Right forelimb (tissue), 1 donor: ENCODE data around the gene MEDAG.

Source experiments
- DNase-seq: peaks from one replicate; pipeline ENCODE4 v3.0.0-alpha.2; 2018

Gene MEDAG

DNA sequence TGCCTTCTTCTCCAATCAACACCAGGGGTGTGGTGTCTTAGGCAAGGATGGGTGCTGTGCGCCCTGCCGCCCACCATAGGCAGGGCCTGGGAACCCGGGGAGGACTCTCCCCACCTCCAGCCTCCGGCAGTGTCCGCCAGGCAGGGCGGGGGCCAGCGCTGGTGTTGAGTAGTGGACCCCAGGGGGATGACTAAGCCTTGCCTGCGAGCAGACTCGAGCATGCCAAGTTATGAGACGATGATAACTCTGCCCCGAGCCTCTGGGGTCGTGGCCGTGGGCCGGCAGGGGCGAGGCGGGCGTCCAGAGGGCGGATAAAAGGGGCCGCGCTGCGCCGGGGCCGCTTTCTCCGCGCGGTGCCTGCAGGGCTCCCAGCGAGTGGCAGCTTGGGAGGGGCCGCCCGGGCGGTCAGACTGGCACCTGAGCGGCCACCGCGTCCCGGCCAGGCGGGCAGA lies at the start of gene MEDAG:
TSS of gene MEDAG (plus strand) at position 340 of the 452 bp plus-strand sequence. CDS start 245 bp downstream, outside the sequence.
- DNase-seq: peak; percentile 86

DNA sequence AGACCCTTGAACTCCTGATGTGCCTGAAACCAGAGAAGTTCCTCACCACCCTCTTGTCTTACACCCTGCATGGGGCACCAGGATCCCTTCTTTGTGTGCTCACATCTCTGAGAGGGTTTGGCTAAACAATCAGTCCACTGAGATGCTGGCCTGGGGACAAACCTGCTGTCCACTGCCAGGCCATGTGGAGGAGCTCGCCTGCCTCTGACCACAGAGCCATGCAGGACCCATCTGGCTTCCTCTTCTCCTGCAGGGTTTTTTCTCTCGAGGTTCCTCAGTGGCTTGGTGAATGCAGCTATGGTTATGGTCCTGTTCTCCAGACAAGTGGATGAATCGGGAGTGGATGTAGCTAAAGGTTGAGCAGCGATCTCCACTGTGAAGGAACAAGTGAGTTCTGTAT lies 49.1 kb upstream of the MEDAG start:
- DNase-seq: no peak

DNA sequence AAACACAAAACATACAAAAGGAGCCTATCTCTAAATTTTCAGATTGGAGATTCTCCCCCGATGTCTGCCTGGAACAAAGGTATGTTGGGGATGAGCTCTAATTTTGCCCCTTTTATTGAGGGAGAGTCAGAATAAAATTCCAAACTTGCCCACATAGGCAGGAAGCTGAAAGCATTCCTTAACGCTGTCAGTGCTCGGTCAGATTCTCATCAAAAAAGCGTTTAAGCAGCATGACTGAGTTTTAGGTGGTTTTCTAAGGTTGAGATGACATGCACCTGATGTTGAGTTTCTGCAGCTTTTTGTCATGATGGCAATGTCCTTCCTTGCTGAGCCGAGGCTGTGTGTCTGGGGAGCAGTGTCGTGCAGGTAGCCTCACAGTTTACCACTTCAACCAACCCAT lies 48.4 kb upstream of the MEDAG start:
- no peak for DNase-seq

DNA sequence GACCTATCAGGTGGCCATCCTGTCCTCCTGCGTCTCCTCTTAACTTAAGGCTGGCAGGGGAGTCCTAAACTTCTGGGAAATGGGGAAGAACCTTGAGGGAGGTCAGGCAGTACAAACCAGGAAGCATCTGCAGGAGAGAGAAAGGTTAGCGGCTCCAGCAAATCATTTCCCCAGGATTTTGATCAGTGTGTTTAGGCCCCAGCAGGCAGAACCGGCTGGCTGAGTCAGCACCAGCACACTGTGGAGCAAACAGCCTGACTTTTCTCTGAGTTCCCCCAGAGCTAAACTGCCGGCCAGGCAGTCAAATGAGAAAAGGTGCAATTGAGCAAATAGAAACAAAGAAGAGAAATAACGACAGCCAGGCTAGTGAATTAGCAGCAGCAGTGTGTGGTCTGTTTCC lies 46.7 kb upstream of the MEDAG start:
- no peak for DNase-seq

DNA sequence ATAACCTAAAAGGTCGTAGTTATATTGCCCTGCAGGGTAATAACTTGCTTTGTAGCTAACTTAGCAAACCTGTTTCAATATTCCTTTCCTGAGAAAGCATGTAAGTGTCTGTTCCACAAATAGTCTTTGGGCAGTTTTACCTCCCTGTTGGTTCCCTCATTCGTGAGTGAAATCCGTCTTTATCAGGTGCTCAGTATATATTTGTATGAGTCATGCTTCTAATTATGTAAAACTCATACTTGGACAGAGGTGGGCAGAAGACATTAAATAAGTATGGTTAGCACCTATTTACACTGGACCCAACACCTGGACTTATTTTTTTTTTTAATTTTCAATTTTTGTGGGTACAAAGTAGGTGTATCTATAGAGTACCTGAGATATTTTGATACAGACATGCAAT lies 44.9 kb upstream of the MEDAG start:
- no peak for DNase-seq

DNA sequence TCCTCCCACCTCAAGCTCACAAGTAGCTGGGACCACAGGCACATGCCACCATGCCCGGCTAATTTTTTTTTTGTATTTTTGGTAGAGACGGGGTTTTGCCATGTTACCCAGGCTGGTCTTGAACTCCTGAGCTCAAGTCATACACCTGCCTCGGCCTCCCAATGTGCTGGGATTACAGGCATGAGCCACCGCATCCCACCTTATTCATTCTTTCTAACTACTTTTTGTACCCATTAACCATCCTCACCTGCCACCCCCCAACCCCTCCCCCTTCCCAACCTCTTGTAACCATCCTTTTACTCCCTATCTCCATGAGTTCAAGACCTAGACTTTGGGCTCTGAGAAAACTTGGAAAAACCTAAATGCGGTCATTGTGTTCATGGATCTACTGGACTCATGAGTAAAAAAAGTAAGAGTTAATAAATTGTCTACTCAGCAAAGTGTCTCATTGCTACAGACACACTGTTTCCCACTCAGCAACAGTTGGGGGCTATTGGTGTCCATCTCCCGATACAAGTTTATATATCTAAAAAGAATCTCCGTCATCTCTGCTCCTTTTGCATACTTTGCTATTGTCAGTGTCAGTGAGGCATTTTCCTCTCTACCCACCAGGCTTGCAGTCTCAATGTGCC lies 44.1 kb upstream of the MEDAG start:
- no peak for DNase-seq

DNA sequence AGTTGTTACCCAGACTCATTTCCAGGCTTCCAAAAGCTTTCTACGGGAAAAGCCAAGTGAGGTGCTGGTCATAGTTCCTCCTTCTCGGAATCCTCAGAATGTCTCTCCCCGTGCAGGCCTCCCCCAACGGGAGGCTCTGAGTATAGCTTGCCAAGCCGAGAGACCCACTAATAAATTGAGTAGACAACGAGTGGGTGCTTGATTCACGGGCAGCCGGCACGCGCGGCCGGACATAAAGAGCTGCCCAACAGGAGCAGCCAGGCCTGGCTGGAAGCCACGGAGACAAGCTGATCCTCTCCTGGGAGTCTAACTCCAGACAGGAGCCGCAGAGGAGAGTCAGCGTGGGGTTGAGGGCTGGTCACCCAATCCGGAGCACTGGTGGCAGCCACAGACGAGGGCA lies 43.4 kb upstream of the MEDAG start:
- peak; percentile 60 for DNase-seq

DNA sequence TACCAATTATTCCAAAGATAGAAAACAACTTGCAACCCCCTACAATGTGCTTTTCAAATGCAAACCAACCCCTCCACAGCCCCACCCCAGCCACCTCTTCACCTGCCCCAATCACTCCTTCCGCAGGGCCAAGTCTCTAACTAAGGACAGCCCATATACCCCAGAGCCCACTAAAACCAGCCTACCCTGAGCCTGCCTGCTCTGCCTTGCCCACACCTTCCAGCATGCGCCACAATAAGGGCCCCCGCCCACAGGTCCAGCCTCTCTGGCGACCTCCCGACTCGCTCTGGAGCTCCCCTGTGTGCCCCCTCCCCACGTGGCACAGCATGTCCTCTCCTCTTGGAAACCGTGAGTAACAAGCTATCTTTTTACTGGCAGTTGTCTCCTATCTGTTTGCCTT lies 42.8 kb upstream of the MEDAG start:
- DNase-seq: no peak

DNA sequence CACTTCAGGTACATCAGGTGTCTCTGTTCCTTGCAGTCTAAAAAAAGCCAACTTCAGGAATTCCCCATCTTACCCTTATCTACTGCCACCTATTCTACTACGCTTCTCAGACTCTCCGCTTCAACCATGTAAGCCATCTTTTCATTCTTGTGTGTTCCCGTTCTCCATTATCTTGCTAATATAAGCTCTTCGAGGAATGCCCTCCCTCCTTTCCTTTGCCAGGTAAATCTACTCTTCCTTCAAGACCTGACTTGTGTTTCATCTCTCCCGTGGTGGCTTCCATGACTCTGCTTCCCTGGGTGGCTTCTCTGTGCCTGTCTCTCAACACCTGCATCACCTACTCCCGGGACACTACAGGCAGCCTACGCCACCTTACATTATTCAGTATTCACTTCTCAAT lies 42.3 kb upstream of the MEDAG start:
- DNase-seq: no peak

DNA sequence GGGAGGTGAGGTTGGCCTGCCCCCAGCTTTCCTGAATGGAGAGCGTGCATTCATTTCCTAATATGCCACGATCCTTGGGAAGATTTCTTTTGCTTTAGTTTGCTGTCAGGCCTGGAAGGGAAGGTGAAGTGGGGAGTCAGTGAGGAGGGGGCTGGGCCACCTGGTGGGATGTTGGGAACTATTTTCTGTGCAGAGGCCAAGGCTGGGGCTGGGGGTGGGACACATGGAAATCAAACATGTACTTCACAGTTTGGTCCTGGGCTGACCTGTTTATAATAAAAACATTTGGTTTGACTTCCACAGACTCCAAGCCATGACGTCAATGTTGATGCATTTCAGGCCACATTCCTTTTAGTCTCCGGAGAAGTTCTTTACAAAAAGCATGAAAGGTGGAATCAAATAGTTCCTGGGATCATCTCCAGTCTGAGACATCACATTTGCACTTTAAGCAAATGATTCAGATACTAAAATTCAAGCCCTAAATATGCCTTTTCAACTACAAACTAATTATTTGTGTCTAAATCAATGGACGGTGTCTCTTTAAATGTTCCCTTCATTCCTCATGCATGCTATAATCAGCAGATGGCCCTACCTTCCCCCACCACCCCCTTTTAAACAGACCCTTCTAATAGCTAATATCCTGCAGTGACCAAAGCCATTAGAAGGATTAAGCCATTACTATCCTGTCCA lies 41.5 kb upstream of the MEDAG start:
- peak; percentile 59 for DNase-seq

DNA sequence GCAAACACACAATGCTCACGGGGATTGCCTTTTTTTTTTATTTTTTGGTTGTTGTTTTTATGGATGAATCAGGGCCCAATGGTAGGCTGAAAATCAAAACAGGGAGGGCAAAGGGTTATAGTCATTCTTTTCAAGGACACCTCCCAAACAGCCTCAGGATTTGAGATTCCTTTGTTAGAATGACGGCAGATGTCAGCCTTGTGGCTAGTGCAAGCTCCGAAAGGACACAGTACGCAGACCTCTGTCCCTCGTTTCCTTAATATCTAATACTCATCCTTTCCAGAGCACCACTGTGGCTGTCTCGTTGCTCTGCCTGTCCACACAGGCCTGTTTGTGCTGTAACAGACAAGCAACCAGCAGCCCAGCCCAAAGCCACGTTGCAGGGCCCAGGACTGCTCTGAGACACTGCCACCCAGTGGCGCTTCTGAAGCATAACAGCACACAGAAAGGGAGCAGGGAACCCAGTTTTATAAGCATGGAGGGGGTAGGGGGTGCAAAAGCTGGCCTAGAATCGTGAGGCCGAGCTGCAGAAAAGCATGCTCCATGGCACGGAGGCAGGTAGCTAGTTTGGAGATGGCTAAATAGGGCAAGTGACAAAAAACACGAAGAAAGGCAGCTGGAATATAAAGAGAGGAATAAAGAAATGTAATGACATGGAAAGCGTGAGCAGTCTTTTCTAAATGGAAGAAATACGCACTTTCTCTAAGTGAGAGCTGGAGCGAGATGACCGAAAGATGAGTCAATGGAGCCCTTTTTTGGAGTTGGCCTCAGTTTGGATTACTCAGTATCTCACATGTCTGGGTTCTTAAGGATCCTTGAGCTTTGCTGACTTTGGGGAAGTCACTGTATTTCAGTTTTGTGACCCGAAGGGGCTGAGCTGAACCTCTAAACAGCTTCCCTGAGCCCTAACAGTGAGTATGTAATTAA lies 40.7 kb upstream of the MEDAG start:
- DNase-seq: peak; percentile 87

DNA sequence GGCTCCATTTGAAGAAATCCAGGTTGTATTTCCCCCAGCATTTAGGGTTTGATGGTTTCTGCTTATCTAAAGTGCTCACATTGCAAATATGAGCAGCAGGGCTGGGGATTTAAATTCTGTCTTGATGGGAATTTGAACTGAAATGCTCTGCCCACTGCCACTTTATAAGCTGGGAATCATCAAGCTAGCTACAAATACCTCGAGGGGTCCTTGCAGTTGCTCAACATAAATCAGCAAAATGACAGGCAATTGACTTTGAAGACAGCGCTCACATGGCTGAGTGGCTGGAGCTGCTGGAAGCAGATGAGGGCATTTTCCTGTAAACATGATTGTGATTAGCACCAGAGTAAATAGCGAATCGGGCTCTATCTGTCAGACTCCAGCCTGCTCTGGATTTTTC lies 39.4 kb upstream of the MEDAG start:
- no peak for DNase-seq

DNA sequence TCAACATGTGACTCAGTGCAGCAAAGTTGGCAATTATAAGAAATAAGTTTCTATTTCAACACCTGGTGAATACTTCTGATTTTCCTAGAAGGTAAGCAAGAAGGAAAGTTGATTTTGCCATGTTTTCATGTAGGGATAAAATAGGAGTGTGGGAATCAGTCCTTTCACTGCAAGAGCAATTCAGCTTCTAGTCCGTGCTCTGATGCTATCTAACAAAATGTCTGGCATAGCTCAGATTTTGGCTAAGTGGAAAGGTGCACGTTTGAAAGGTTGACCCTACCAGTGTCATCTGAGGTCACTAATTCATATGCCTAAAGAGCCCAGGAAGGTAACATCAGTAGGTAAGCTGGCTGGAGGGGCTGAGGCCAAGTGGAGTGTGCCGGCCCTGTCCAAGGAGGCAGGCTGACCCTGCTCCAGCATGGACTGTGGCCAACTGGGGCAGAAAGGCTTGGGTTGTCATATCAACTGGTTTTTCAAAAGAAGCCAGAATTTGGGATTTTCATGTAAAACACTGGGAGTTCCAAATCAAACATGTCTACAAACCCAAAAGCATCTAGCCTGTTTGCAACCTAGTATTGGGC lies 38.9 kb upstream of the MEDAG start:
- no peak for DNase-seq

DNA sequence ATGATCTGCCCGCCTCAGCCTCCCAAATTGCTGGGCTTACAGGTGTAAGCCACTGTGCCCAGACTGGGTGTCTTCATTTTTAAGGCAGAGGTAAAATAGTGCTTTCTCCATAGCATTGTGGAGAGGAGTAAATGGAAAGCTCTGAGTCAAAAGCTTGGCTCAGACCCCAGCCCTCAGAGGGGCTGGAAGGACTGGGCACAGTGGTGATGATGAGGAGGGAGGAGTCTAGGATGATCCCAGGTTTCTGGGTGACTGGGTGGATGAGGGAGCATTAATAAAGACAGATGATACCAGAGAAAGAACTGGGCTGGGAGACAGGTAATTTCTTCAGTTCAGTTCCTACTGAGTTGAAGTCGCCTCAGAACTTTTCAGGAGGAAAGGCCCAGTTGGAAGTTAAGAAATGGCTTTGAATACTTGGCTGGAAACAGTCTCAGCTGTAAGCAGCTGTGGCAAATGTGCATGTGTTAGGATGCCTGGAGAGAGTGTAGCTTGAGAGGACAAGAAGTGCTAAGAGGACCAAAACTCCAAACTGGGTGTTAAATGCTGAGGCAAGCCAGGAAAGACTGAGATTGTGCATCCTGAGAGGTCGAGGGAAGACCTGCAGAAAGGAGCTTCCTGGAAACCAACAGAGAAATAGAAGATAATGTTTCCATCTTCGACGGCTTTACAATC lies 37.1 kb upstream of the MEDAG start:
- no peak for DNase-seq

DNA sequence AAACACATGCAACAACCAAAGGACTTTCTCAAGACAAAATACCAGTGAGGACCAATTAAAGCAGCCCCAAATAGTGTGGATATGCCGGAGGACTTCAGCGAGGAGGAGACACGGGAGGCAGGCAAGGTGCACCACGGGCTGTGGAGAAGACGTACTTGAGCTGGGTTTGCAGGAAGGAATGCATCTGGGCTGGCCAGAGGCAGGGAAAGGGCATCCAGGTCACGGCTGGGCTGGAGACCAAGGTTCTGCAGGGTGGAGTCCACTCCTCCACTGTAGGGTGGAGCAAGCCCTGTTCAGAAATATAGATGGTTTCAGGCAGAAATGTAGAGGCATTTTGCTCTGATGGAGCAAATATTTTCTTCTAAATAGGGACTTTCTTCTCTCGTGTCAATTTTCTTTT lies 36.6 kb upstream of the MEDAG start:
- DNase-seq: no peak

DNA sequence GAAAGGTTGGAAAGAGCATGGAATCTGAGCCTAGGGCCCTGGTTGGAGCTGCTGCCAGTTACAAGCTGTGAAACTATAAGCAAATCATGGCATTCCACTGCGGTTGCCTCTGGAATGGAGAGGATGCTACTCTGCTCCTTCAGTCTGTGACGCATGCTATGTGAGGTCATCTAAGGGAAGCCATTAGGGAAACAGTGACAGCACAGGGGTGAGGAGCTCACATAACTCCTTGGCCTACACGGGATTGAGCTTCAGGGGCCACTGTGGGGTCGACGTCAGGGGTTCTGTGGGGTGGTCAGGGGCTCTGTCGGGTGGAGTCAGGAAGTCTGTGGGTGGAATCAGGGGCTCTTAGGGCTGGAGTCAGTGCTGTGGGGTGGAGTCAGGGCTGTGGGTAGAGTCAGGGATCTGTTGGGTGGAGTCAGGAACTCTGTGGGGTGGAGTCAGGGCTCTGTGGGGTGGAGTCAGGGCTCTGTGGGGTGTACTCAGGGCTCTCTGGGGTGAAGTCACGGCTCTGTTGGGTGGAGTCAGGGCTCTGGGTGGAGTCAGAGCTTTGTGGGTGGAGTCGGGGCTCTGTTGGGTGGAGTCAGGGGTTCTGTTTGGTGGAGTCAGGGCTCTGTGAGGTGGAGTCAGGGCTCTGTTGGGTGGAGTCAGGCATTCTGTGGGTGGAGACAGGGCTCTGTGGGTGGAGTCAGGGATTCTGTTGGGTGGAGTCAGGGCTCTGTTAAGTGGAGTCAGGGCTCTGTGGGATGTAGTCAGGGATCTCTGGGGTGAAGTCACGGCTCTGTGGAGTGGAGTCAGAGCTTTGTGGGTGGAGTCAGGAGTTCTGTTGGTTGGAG lies 35.8 kb upstream of the MEDAG start:
- peak; percentile 78 for DNase-seq

DNA sequence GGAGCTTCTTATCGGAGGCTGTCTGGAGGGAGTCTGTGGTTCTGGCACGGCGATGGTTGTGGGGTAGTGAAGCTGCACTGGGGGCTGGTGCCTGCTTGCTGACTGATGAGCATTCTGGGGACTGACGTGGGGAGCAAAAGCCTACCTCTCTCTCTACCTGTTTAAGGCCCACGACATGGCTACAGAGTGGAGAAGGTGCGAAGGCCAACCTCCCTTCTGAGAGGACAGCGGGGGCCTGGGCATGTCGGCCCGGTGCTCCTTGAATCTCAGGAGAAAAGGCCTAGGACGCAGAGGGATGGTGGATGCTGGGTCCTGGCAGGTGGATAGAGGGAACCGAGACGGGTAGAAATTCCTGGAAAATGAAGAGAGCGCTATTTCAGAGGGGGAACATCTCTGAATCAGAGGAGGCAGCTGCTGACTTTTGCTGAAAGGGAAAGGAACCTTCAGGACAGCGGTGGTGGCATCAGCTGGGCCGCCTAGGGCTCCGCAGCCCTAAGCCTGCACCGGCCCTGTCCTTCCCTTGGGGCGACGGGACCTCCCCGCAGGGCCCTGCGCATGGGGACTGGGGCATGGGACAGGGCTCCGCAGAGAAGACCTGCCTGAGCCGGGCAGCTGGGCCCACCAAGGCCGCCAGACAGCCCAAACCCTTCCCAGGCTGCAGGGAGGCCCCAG lies 35.0 kb upstream of the MEDAG start:
- no peak for DNase-seq

DNA sequence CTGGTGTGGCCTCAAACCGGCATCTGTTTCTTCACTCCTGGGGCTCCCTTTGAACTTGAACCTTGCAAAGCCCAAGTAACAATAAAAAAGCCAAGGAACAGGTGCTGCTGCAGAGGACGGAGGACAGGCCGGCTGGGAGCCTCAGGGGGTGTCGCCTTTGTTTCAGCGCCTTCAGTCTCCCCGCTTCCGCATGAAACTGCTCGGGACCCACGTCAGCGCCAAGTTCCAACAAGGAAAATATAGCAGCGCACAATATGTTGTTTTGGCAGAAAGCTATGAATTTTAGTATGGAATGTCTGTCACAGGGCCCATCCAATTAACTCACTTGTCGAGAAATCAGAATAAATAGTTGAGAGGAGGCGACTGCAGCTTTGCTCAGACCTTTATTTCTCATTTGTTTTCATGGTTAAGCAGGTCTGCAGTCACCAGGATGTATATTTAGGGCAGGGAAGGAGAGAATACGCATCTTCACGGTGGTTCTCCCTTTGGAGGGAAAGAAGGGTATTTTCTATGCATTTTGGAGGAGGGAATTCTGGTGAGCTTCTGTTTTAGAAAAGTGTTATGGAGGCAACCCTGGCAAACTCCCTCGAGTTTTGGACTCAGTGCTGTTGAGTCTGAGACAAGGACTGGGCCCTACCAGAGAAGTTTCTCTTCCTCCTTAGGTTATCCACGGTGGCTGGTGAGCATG lies 34.3 kb upstream of the MEDAG start:
- peak; percentile 74 for DNase-seq

DNA sequence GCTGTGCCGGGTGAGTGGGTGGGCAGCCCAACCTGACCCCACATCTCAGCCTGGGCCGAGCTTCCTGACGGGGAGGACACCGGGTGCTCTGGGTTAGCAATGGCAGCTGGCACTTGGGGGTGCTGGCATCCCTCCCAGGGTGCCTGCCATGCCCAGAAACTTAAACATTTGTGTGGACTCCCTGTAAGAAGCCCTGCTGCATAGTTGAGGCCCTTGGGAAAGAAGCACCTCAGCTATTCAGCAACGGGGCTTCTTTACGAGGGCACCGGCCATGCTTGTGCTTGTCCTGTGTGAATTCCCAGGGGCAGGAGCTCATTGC lies 33.8 kb upstream of the MEDAG start:
- DNase-seq: peak; percentile 48

DNA sequence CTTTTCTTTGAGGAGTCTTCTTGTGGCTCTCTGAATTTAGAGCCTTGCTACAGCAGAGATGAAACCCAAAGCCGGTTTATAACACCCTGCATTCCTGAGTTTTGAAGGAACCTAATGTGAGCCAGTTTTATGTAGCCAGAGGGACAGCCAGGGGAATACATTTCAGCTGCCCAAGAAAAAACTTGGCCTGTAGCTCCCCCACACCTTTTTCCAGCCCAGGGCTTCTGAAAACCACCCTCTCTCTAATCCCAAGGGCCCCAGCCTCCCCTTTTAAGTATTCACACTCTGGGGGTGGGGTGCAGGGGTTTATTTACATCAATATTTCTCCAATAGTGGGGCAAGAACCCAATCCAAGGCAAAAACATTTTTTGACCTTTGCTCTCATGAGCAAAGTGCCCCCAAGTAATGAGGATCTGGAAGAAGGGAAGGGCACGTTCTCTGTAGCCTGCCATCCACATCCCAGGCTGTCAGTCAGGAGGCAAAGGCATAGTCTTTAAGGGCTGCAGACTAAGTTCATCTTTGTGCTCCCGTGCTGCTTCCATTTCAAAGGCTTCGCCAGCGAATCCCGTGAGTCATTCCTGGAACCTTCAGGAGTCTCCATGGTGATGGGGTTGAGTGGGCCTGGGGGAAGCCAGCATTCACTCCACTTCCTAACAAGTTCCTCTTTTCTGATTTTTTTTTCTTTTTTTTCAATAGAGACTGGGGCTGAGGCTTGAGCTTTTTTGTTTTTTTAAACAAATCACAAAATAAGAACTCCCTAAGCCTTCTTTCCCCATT lies 33.2 kb upstream of the MEDAG start:
- DNase-seq: peak; percentile 81
